Inflammatory macrophage treated with lipopolysaccharide for 1 hour (primary cell): ENCODE results near the gene MEIS2.
"Not testable (repeated sequence)": the region's sequence is repeated elsewhere in the genome, so short reads cannot be mapped to it uniquely, and the experiment has no call there.

Experiments used
- DNase-seq, 2 donors: peaks; one replicate each; pipeline ENCODE4 v3.0.0-alpha.2; 2020 to 2022

Gene MEIS2

GRCh38 chr15:37004373-37004869 lies 95.9 kb downstream of the MEIS2 start:
- DNase-seq, result no peak

- DNase-seq, result no peak
These were observed 98.2 kb downstream of the MEIS2 start for GRCh38 chr15:37002041-37002672.

- no peak for DNase-seq
These were observed 98.9 kb downstream of the MEIS2 start for GRCh38 chr15:37001417-37001816.

- DNase-seq, result no peak
These were observed 100.6 kb downstream of the MEIS2 start for GRCh38 chr15:36999778-37000177.

- DNase-seq, result no peak
These were observed 103.7 kb downstream of the MEIS2 start for GRCh38 chr15:36996538-36997181.

GRCh38 chr15:36996121-36996520 lies 104.2 kb downstream of the MEIS2 start:
- DNase-seq, result no peak

GRCh38 chr15:36994790-36995189 lies 105.6 kb downstream of the MEIS2 start:
- no peak for DNase-seq

GRCh38 chr15:36992454-36992853 lies 107.9 kb downstream of the MEIS2 start:
- no peak for DNase-seq

GRCh38 chr15:36988947-36989346 lies 111.4 kb downstream of the MEIS2 start:
- no peak for DNase-seq

GRCh38 chr15:36982430-36982829 lies 117.9 kb downstream of the MEIS2 start:
- DNase-seq, result no peak

GRCh38 chr15:36980281-36980680 lies 120.1 kb downstream of the MEIS2 start:
- DNase-seq, result not testable (repeated sequence)

GRCh38 chr15:36978625-36979024 lies 121.7 kb downstream of the MEIS2 start:
- no peak for DNase-seq

GRCh38 chr15:36978126-36978525 lies 122.2 kb downstream of the MEIS2 start:
- DNase-seq, result no peak

GRCh38 chr15:36977659-36978058 lies 122.7 kb downstream of the MEIS2 start:
- no peak for DNase-seq

- DNase-seq, result no peak
These were observed 127.6 kb downstream of the MEIS2 start for GRCh38 chr15:36972704-36973103.

- DNase-seq, result no peak
These were observed 129.8 kb downstream of the MEIS2 start for GRCh38 chr15:36970522-36970921.

GRCh38 chr15:36967929-36968328 lies 132.4 kb downstream of the MEIS2 start:
- DNase-seq, result no peak

GRCh38 chr15:36966708-36967107 lies 133.6 kb downstream of the MEIS2 start:
- DNase-seq, result no peak

GRCh38 chr15:36965570-36966342 lies 134.6 kb downstream of the MEIS2 start:
- no peak for DNase-seq

GRCh38 chr15:36964626-36965025 lies 135.7 kb downstream of the MEIS2 start:
- DNase-seq, result no peak

- DNase-seq, result no peak
These were observed 138.4 kb downstream of the MEIS2 start for GRCh38 chr15:36961956-36962355.

GRCh38 chr15:36960947-36961227 lies 139.5 kb downstream of the MEIS2 start:
- DNase-seq, result no peak

GRCh38 chr15:36960179-36960946 lies 140.0 kb downstream of the MEIS2 start:
- DNase-seq, result no peak
